H1 (cell line): ENCODE data around the gene ERICH3.

Source experiments
- CEBPB ChIP-seq: IDR thresholded peaks from 2 replicates; pipeline ENCODE4 v1.6.1; 2012; ENCODE audit warnings: low read depth, low read length
- EP300 ChIP-seq, 2 experiments: IDR thresholded peaks; 1 replicate in 1 of 2; 2 replicates in 1 of 2; pipeline ENCODE4 v1.6.1; 2011 to 2012; ENCODE audit warnings: low read depth in 2 of 2, low read length in 2 of 2, mild to moderate bottlenecking in 2 of 2, borderline replicate concordance in 1 of 2, inconsistent platforms in 1 of 2, moderate library complexity in 1 of 2
- MAX ChIP-seq: IDR thresholded peaks from 2 replicates; pipeline ENCODE4 v1.6.1; 2012; ENCODE audit warnings: inconsistent platforms
- RXRA ChIP-seq: IDR thresholded peaks from 2 replicates; pipeline ENCODE4 v1.6.1; 2011; ENCODE audit warnings: low read depth, mild to moderate bottlenecking, low read length, moderate library complexity; ENCODE audit not compliant: insufficient read depth
- YY1 ChIP-seq: IDR thresholded peaks from 2 replicates; pipeline ENCODE4 v1.6.1; 2011; ENCODE audit warnings: low read depth, mild to moderate bottlenecking, low read length

- TF ChIP-seq YY1 (no peak), RXRA (no peak), MAX (no peak), EP300 (IDR thresholded peaks at IDR 0.05; ENCODE audit: borderline replicate concordance in 1 of 2, low read depth in 2 of 2, low read length in 2 of 2) (no peak), CEBPB (no peak)
Measured at GRCh38 chr1:74587888-74588287, 85.7 kb downstream of the ERICH3 start.
